Medulla oblongata (tissue), 1 donor: ENCODE measurements around the gene MAGEA3.
"Not testable (repeated sequence)": the region's sequence is repeated elsewhere in the genome, so short reads cannot be mapped to it uniquely, and the experiment has no call there.

ENCODE experiments used
- DNase-seq: peaks from one replicate; pipeline ENCODE4 v3.0.0-alpha.2; 2015; ENCODE audit errors: extremely low spot score

The MAGEA3 gene

GRCh38 chrX:152697952-152698931 is at the start of gene MAGEA3:
MAGEA3 (plus strand) TSS chrX:152698794; CDS start chrX:152700833, 2,039 bp downstream.
- DNase-seq, result not testable (repeated sequence)

GRCh38 chrX:152652060-152652459 is 46.5 kb upstream of the MAGEA3 start:
- DNase-seq, result no peak

- DNase-seq, result no peak
Observed at GRCh38 chrX:152652467-152652866, 46.1 kb upstream of the MAGEA3 start.

- DNase-seq, result no peak
Observed at GRCh38 chrX:152656087-152656486, 42.5 kb upstream of the MAGEA3 start.

- DNase-seq, result no peak
Observed at GRCh38 chrX:152656890-152657289, 41.7 kb upstream of the MAGEA3 start.

- no peak for DNase-seq
Observed at GRCh38 chrX:152658302-152658701, 40.3 kb upstream of the MAGEA3 start.

GRCh38 chrX:152663086-152663485 is 35.5 kb upstream of the MAGEA3 start:
- DNase-seq, result no peak

GRCh38 chrX:152674135-152674534 is 24.5 kb upstream of the MAGEA3 start:
- DNase-seq, result no peak

GRCh38 chrX:152674652-152675051 is 23.9 kb upstream of the MAGEA3 start:
- not testable (repeated sequence) for DNase-seq

GRCh38 chrX:152681012-152681411 is 17.6 kb upstream of the MAGEA3 start:
- not testable (repeated sequence) for DNase-seq

GRCh38 chrX:152700390-152700789 is 1.8 kb downstream of the MAGEA3 start:
- not testable (repeated sequence) for DNase-seq

GRCh38 chrX:152706500-152706899 is 7.9 kb downstream of the MAGEA3 start:
- not testable (repeated sequence) for DNase-seq

- DNase-seq, result not testable (repeated sequence)
Observed at GRCh38 chrX:152709173-152709572, 10.6 kb downstream of the MAGEA3 start, which contains the start of gene CSAG2. CSAG2 (minus strand) TSS chrX:152709273; CDS start chrX:152709112, 161 bp downstream.

GRCh38 chrX:152713195-152713594 is 14.6 kb downstream of the MAGEA3 start:
- DNase-seq, result not testable (repeated sequence)

- not testable (repeated sequence) for DNase-seq
Observed at GRCh38 chrX:152713815-152714787, 15.5 kb downstream of the MAGEA3 start, which contains the start of gene MAGEA2B. MAGEA2B (plus strand) TSS chrX:152714628; CDS start chrX:152717107, 2,479 bp downstream.

- no peak for DNase-seq
Observed at GRCh38 chrX:152725409-152725808, 26.8 kb downstream of the MAGEA3 start.

GRCh38 chrX:152733261-152733975 is 34.8 kb downstream of the MAGEA3 start, which contains the start of the genes CSAG1 and MAGEA12:
CSAG1 (minus strand) TSS chrX:152733721; CDS start chrX:152732460, 1,261 bp downstream.
MAGEA12 (plus strand) TSS chrX:152733757; CDS start chrX:152736162, 2,405 bp downstream.
- DNase-seq, result no peak

- not testable (repeated sequence) for DNase-seq
Observed at GRCh38 chrX:152734143-152734858, 35.7 kb downstream of the MAGEA3 start.

GRCh38 chrX:152735101-152735500 is 36.5 kb downstream of the MAGEA3 start:
- DNase-seq, result no peak

- DNase-seq, result no peak
Observed at GRCh38 chrX:152735860-152736511, 37.4 kb downstream of the MAGEA3 start.
